ENCODE data around the gene RARG. TPM values are rescaled to one million over a fixed set of nuclear protein-coding genes. Genes with fewer than 3 reads are reported as not detected.

RARG gene
- total RNA-seq, 1 experiment from 2014 or later, result 11.8 TPM

DNA sequence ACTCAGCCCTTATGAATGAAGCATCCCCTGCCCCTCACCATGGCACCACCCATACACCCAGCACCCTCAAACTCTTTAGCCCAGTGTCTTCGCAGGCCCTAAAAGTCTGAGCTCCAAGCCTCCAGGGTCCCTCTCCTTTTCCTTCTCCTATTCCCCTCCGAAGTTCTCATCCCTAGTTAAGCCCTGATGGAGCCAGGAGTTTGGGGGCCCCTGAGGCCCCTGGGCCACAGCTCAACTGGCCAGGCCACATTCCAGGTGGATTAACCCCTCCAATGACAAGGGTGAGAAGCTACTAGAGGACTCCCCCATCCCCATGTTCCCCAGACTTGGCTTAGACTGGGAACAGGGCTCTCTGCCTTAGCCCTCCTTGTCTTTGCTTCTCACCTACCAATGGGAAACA is 2.6 kb downstream of the RARG start:
- no TSS peak for BruUV-seq (replicated peaks)
- H3K4me3 ChIP-seq (ENCODE audit: low read depth, low read length), result no peak overlapping the region
- no peak overlapping the region for H3K27ac Mint-ChIP-seq (ENCODE audit: unreplicated experiment)

DNA sequence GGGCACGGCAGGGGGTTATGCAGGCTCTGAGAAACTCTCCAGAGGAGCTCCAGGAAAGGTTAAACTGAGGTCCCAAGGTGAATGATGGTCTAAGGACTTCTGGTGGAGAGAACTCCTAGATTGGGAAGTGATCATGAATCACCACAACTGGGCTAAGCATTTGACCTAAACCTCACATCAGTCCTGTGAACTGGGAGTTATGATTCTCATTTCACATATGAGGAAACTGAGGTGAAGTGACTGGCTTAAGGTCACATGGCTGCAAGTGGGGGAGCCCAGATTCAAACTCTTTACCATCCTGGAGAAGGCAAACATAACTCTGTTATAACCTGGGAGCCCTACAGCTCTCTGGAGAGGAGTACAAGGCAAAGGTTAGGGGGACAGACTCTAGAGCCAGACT is 4.2 kb downstream of the RARG start:
- Mint-ChIP-seq H3K4me3 (ENCODE audit: unreplicated experiment) (no peak overlapping the region), H3K9me3 (ENCODE audit: unreplicated experiment) (no peaks in the 10 kb centered on the region), H3K4me1 (ENCODE audit: low read depth, unreplicated experiment) (peaks cover 36% of the 10 kb centered on the region), H3K27me3 (ENCODE audit: insufficient read depth, unreplicated experiment) (no peaks in the 10 kb centered on the region), H3K27ac (ENCODE audit: unreplicated experiment) (no peak overlapping the region), H3K36me3 (ENCODE audit: insufficient read depth, unreplicated experiment) (no peaks in the 10 kb centered on the region)
- Histone ChIP-seq H3K4me1 (peaks cover 30% of the 10 kb centered on the region), H3K27me3 (replicated peaks; ENCODE audit: control insufficient read depth, insufficient read depth, low read length) (no peaks in the 10 kb centered on the region), H3K9me3 (no peaks in the 10 kb centered on the region), H3K36me3 (ENCODE audit: control insufficient read depth, insufficient read depth, low read length) (no peaks in the 10 kb centered on the region), H3K4me3 (ENCODE audit: low read depth, low read length) (no peak overlapping the region)
- ChIA-PET CTCF (no interaction called here), POLR2A (no interaction called here)
- BruUV-seq (replicated peaks), result no TSS peak
- DNase-seq, result no peak
- TF ChIP-seq, protein P1, sequence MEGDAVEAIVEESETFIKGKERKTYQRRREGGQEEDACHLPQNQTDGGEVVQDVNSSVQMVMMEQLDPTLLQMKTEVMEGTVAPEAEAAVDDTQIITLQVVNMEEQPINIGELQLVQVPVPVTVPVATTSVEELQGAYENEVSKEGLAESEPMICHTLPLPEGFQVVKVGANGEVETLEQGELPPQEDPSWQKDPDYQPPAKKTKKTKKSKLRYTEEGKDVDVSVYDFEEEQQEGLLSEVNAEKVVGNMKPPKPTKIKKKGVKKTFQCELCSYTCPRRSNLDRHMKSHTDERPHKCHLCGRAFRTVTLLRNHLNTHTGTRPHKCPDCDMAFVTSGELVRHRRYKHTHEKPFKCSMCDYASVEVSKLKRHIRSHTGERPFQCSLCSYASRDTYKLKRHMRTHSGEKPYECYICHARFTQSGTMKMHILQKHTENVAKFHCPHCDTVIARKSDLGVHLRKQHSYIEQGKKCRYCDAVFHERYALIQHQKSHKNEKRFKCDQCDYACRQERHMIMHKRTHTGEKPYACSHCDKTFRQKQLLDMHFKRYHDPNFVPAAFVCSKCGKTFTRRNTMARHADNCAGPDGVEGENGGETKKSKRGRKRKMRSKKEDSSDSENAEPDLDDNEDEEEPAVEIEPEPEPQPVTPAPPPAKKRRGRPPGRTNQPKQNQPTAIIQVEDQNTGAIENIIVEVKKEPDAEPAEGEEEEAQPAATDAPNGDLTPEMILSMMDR (IDR thresholded peaks at IDR 0.05; ENCODE audit: insufficient read depth in 1 of 2, low read depth in 1 of 2, low read length in 1 of 2, severe bottlenecking in 1 of 2, unreplicated experiment in 1 of 2), result no peak
- intact Hi-C loops (cut with micrococcal nuclease; ENCODE audit: unreplicated experiment), result no loop called here

More for the DNA sequence above, 2.6 kb downstream of the RARG start:
- ChIA-PET POLR2A (no interaction called here), CTCF (no interaction called here)
- Histone ChIP-seq H3K27me3 (replicated peaks; ENCODE audit: control insufficient read depth, insufficient read depth, low read length) (no peaks in the 10 kb centered on the region), H3K9me3 (no peaks in the 10 kb centered on the region), H3K36me3 (ENCODE audit: control insufficient read depth, insufficient read depth, low read length) (no peaks in the 10 kb centered on the region), H3K4me1 (peaks cover 33% of the 10 kb centered on the region)
- TF ChIP-seq, protein P1 (IDR thresholded peaks at IDR 0.05; ENCODE audit: insufficient read depth in 1 of 2, low read depth in 1 of 2, low read length in 1 of 2, severe bottlenecking in 1 of 2, unreplicated experiment in 1 of 2), result no peak
- no peak for DNase-seq
- Mint-ChIP-seq H3K4me1 (ENCODE audit: low read depth, unreplicated experiment) (peaks cover 33% of the 10 kb centered on the region), H3K9me3 (ENCODE audit: unreplicated experiment) (no peaks in the 10 kb centered on the region), H3K4me3 (ENCODE audit: unreplicated experiment) (peak overlapping the region; percentile 26), H3K36me3 (ENCODE audit: insufficient read depth, unreplicated experiment) (no peaks in the 10 kb centered on the region), H3K27me3 (ENCODE audit: insufficient read depth, unreplicated experiment) (no peaks in the 10 kb centered on the region)
- intact Hi-C loops (cut with micrococcal nuclease; ENCODE audit: unreplicated experiment), result loop anchor here (1.0 kb wide), 1 partner anchor 8 kb away; no protein-coding TSS in a partner anchor

DNA sequence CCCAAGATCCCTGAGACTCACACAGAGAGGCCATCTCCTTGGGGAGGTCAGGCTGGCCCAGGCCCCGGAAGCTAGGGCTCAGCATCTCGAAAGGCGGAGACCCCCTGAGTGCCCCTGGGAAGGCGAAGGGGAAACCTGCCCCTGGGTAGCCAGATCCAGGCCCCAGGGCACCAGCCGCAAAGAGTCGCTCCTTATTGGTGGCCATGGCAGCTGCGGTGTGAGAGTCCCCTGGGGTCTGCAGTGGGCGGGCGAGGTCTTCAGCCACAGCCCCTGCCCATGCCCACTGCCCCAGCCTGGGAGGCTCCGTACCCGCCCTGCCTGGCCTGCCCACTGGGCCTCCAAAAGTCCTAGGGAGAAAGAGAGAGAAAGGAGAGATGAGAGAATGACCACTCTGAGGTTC is 4.7 kb downstream of the RARG start:
- Histone ChIP-seq H3K36me3 (ENCODE audit: control insufficient read depth, insufficient read depth, low read length) (no peaks in the 10 kb centered on the region), H3K4me1 (peaks cover 26% of the 10 kb centered on the region), H3K27me3 (replicated peaks; ENCODE audit: control insufficient read depth, insufficient read depth, low read length) (no peaks in the 10 kb centered on the region), H3K9me3 (no peaks in the 10 kb centered on the region), H3K4me3 (ENCODE audit: low read depth, low read length) (no peak overlapping the region)
- Mint-ChIP-seq H3K36me3 (ENCODE audit: insufficient read depth, unreplicated experiment) (no peaks in the 10 kb centered on the region), H3K27ac (ENCODE audit: unreplicated experiment) (no peak overlapping the region), H3K27me3 (ENCODE audit: insufficient read depth, unreplicated experiment) (no peaks in the 10 kb centered on the region), H3K4me1 (ENCODE audit: low read depth, unreplicated experiment) (peaks cover 35% of the 10 kb centered on the region), H3K4me3 (ENCODE audit: unreplicated experiment) (no peak overlapping the region), H3K9me3 (ENCODE audit: unreplicated experiment) (no peaks in the 10 kb centered on the region)
- CTCF ChIA-PET, result no interaction called here
- BruUV-seq (replicated peaks), result no TSS peak
- DNase-seq, result peak in 1 of 2 experiments; percentile 14
- intact Hi-C loops (cut with micrococcal nuclease; ENCODE audit: unreplicated experiment), result no loop called here
- POLR2A ChIA-PET, result no interaction called here
- TF ChIP-seq, protein P1 (IDR thresholded peaks at IDR 0.05; ENCODE audit: insufficient read depth in 1 of 2, low read depth in 1 of 2, low read length in 1 of 2, severe bottlenecking in 1 of 2, unreplicated experiment in 1 of 2), result no peak
